Activated B cell treated with CpG ODN at 0.5 μM for 24 hours (primary cell): ENCODE results near the gene IFNA1. TPM values are rescaled to one million over a fixed set of nuclear protein-coding genes. Genes with fewer than 3 reads are reported as not detected.

Source experiments
- ATAC-seq: fragments of 200-7000 bp; cut with Tn5 transposase; one replicate; pipeline ENCODE4 v1.10.0; 2021; ENCODE audit warnings: low read depth, mild to moderate bottlenecking, moderate library complexity
- CTCF ChIA-PET: fragments of 350-600 bp; sonication (Branson Sonifier 250); formaldehyde crosslinking; loops from one replicate; lab custom pipeline; 2021; ENCODE audit warnings: antibody characterized with exemption; lab: Charles Lee
- POLR2A ChIA-PET: fragments of 350-600 bp; sonication (Branson Sonifier 250); formaldehyde crosslinking; loops from one replicate; lab custom pipeline; 2021; ENCODE audit warnings: antibody characterized with exemption; lab: Charles Lee
- DNase-seq: peaks from one replicate; pipeline ENCODE4 v3.0.0; 2022
- H3K27ac Mint-ChIP-seq: one replicate; pipeline ENCODE4 v1.8.0; 2020; ENCODE audit warnings: mixed read lengths
- H3K27me3 Mint-ChIP-seq: one replicate; pipeline ENCODE4 v1.8.0; 2021; ENCODE audit warnings: mixed read lengths
- H3K36me3 Mint-ChIP-seq: one replicate; pipeline ENCODE4 v1.8.0; 2021; ENCODE audit warnings: low read depth, mixed read lengths
- H3K4me1 Mint-ChIP-seq: one replicate; pipeline ENCODE4 v1.8.0; 2021; ENCODE audit warnings: mixed read lengths
- H3K4me3 Mint-ChIP-seq: one replicate; pipeline ENCODE4 v1.8.0; 2020; ENCODE audit warnings: mild to moderate bottlenecking, mixed read lengths
- H3K9me3 Mint-ChIP-seq: one replicate; pipeline ENCODE4 v1.8.0; 2020; ENCODE audit warnings: mixed read lengths
- intact Hi-C: fragments of 100-400 bp; cut with micrococcal nuclease; formaldehyde crosslinking; loops from one replicate; pipeline ENCODE4 v1.15.1; 2024
- total RNA-seq: library from RNA; stranded (reverse); gene quantifications from 2 replicates; pipeline ENCODE4 v1.2.3, GENCODE V29; 2022
- TF ChIP-seq, protein P1 (sequence below): fragments of 200-600 bp; IDR thresholded peaks from one replicate; pipeline ENCODE4 v1.8.0; 2022; ENCODE audit warnings: antibody characterized with exemption, mild to moderate bottlenecking

Gene IFNA1
- total RNA-seq, 1 donor from 2014 or later: not detected

DNA sequence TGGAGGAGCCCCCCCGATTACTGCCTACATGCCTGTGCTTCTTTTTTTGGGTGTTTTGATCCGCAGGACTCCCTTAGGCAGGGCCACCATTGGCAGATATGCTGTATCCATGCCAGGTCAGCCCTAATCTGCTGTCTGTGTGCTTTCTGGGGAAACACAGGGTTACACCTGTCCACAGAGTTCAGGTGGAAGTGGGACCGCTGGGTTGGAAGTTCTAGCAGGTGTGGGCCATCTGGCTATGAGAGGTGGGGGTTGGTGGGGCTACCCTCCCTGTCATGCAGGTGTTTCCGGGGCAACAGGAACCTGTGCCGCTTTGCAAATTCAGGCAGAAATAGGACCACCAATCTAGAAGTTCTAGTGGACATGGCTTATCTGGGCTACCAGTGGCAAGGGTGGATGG, 24.9 kb downstream of the IFNA1 start:
- no peak overlapping the region for H3K27ac Mint-ChIP-seq
- H3K4me1 Mint-ChIP-seq: no peaks in the 10 kb centered on the region
- no peak overlapping the region for H3K4me3 Mint-ChIP-seq
- intact Hi-C loops: no loop called here
- TF ChIP-seq, protein P1, sequence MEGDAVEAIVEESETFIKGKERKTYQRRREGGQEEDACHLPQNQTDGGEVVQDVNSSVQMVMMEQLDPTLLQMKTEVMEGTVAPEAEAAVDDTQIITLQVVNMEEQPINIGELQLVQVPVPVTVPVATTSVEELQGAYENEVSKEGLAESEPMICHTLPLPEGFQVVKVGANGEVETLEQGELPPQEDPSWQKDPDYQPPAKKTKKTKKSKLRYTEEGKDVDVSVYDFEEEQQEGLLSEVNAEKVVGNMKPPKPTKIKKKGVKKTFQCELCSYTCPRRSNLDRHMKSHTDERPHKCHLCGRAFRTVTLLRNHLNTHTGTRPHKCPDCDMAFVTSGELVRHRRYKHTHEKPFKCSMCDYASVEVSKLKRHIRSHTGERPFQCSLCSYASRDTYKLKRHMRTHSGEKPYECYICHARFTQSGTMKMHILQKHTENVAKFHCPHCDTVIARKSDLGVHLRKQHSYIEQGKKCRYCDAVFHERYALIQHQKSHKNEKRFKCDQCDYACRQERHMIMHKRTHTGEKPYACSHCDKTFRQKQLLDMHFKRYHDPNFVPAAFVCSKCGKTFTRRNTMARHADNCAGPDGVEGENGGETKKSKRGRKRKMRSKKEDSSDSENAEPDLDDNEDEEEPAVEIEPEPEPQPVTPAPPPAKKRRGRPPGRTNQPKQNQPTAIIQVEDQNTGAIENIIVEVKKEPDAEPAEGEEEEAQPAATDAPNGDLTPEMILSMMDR: no peak
- CTCF ChIA-PET: interaction anchor here (0.8 to 1.4 kb wide), 6 partner anchors 11 to 212 kb away, joined by 3 to 6 read pairs (median 4); no protein-coding TSS in a partner anchor
- peaks cover 17% of the 10 kb centered on the region for H3K9me3 Mint-ChIP-seq
- DNase-seq: no peak
- peaks cover 14% of the 10 kb centered on the region for H3K27me3 Mint-ChIP-seq
- no peak for ATAC-seq
- POLR2A ChIA-PET: no interaction called here
- no peaks in the 10 kb centered on the region for H3K36me3 Mint-ChIP-seq

DNA sequence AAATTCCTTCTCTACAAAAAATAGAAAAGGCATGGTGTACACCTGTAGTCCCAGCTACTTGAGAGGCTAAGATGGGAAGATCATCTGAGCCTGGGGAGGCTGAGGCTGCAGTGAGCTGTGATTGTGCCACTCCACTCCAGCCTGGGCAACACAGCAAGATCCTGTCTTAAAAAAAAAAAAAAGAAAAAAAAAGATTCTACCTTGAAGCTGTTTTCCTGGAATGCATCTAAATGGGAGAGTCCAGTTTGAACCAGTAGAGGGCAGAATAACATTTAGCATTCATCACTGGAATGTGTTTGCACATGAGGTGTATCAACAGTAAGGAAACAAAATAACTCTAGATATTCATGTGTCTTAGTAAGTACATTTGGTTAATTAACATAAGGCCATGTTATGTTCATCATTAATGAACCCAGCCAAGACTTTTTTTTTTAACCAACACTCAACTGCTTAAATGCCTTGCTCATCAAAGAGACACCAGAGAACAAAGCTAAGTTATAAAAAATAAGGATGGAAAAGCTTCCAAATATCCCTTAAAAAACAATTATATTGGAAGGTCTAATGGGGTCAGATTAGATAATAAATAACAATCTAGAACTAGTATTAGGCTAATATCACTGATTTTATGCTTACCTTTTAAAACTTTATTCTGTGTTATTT, 25.8 kb downstream of the IFNA1 start:
- H3K9me3 Mint-ChIP-seq: peaks cover 17% of the 10 kb centered on the region
- no peak overlapping the region for H3K4me3 Mint-ChIP-seq
- H3K4me1 Mint-ChIP-seq: no peaks in the 10 kb centered on the region
- DNase-seq (no peak), ATAC-seq (no peak)
- ChIA-PET POLR2A (no interaction called here), CTCF (interaction anchor here (0.8 to 1.4 kb wide), 8 partner anchors 11 to 322 kb away, joined by 3 to 6 read pairs (median 4); no protein-coding TSS in a partner anchor)
- H3K36me3 Mint-ChIP-seq: no peaks in the 10 kb centered on the region
- intact Hi-C loops: loop anchor here (1.0 kb wide), 1 partner anchor 323 kb away; no protein-coding TSS in a partner anchor
- peaks cover 14% of the 10 kb centered on the region for H3K27me3 Mint-ChIP-seq
- TF ChIP-seq, protein P1: no peak
- no peak overlapping the region for H3K27ac Mint-ChIP-seq

DNA sequence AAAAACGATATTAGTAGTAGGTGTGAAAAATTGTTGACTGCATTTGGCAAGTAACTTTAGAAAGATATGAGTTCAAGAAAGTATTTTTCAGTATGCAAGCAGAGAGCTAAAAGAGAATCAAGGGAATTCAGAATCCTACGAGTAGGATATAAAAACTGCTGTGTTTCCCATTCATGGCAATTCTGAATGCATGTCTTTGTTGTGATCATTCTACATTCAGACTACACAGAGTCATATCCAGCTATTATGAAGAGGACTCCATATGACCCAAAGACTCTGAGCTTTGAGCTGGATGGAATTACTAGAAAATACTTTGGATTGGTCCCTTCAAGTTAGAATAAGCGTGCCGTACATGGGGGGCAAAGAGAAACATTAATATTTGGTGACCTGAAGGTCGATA, 29.9 kb downstream of the IFNA1 start:
- H3K36me3 Mint-ChIP-seq: no peaks in the 10 kb centered on the region
- ChIA-PET CTCF (no interaction called here), POLR2A (no interaction called here)
- TF ChIP-seq, protein P1: no peak
- H3K4me3 Mint-ChIP-seq: no peak overlapping the region
- intact Hi-C loops: no loop called here
- no peaks in the 10 kb centered on the region for H3K9me3 Mint-ChIP-seq
- H3K4me1 Mint-ChIP-seq: no peaks in the 10 kb centered on the region
- no peak overlapping the region for H3K27ac Mint-ChIP-seq
- DNase-seq (no peak), ATAC-seq (no peak)
- H3K27me3 Mint-ChIP-seq: peaks cover 18% of the 10 kb centered on the region

- intact Hi-C loops: no loop called here
- H3K27me3 Mint-ChIP-seq: peaks cover 18% of the 10 kb centered on the region
- DNase-seq (no peak), ATAC-seq (no peak)
- no peak overlapping the region for H3K4me3 Mint-ChIP-seq
- H3K36me3 Mint-ChIP-seq: no peaks in the 10 kb centered on the region
- ChIA-PET CTCF (interaction anchor here (0.6 kb wide), 1 partner anchor 12 kb away, joined by 3 read pairs; no protein-coding TSS in a partner anchor), POLR2A (no interaction called here)
- no peak overlapping the region for H3K27ac Mint-ChIP-seq
- no peaks in the 10 kb centered on the region for H3K4me1 Mint-ChIP-seq
- TF ChIP-seq, protein P1: no peak
- H3K9me3 Mint-ChIP-seq: no peaks in the 10 kb centered on the region
Measured at GRCh38 chr9:21473236-21473635, 33.0 kb downstream of the IFNA1 start.

DNA sequence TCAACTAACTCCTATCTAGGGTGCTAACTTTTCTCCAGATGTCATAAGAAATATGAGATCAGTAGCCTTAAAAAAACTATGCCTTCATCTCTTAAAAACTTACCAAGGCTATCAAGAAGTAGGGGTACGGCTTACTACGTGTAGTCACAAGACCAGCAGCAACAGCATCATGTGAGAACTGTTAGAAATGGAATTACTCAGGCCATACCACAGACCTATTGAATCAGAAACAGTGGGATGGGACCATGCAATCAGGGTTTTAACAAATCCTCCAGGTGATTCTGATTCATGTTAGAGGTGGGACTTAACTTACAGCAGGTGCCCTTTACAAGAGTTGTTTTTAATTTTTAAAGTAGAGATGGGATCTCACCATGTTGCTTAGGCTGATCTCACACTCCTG, 37.2 kb downstream of the IFNA1 start:
- ChIA-PET POLR2A (no interaction called here), CTCF (no interaction called here)
- intact Hi-C loops: no loop called here
- no peak for ATAC-seq
- peaks cover 14% of the 10 kb centered on the region for H3K27me3 Mint-ChIP-seq
- H3K27ac Mint-ChIP-seq: no peak overlapping the region
- H3K9me3 Mint-ChIP-seq: no peaks in the 10 kb centered on the region
- no peaks in the 10 kb centered on the region for H3K36me3 Mint-ChIP-seq
- TF ChIP-seq, protein P1: no peak
- H3K4me3 Mint-ChIP-seq: no peak overlapping the region
- DNase-seq: no peak
- peaks cover 5% of the 10 kb centered on the region for H3K4me1 Mint-ChIP-seq
